Bronchial epithelial cell (primary cell): ENCODE data around the gene SF3A2. TPM values are rescaled to one million over a fixed set of nuclear protein-coding genes. Genes with fewer than 3 reads are reported as not detected.
A peak's percentile ranks its signal among the peaks of the same experiment; 100 is the strongest.

Experiments used
- DNase-seq: peaks from one replicate; pipeline ENCODE4 v3.0.0-alpha.2; 2010; ENCODE audit warnings: low read depth
- FAIRE-seq: peaks from 2 replicates; lab custom pipeline; 2011; peaks lifted over from hg19 to GRCh38; lab: Jason Lieb, UNC
- H3K27me3 ChIP-seq: 2 replicates; pipeline ENCODE4 v1.5.1; 2011; ENCODE audit warnings: low read length; ENCODE audit not compliant: control insufficient read depth, insufficient read depth
- H3K36me3 ChIP-seq: 2 replicates; pipeline ENCODE4 v1.5.1; 2011; ENCODE audit warnings: low read length; ENCODE audit not compliant: control insufficient read depth, insufficient read depth
- H3K4me3 ChIP-seq: 2 replicates; pipeline ENCODE4 v1.5.1; 2011; ENCODE audit warnings: mild to moderate bottlenecking, low read depth, low read length, control low read depth
- CTCF ChIP-seq: IDR thresholded peaks from 2 replicates; pipeline ENCODE4 v1.5.1; 2011; ENCODE audit warnings: mild to moderate bottlenecking, moderate library complexity, low read length, control low read depth, inconsistent platforms; ENCODE audit not compliant: insufficient read depth, severe bottlenecking
- total RNA-seq: library from RNA; depleted of rRNA; stranded (reverse); fragments of >200 nt; gene quantifications from 2 replicates; pipeline ENCODE4 v1.2.1, GENCODE V29; 2014

The SF3A2 gene
- total RNA-seq, 1 donor from 2014 or later = 24.2 TPM

- Histone ChIP-seq H3K27me3 (peaks cover 17% of the 10 kb centered on the region), H3K4me3 (no peak overlapping the region), H3K36me3 (no peaks in the 10 kb centered on the region)
- TF ChIP-seq CTCF = no peak
- FAIRE-seq (no peak), DNase-seq (no peak)
Measured at GRCh38 chr19:2283835-2284507, 47.3 kb downstream of the SF3A2 start.

GRCh38 chr19:2286402-2287140, 49.9 kb downstream of the SF3A2 start:
- TF ChIP-seq CTCF = no peak
- DNase-seq (no peak), FAIRE-seq (no peak)
- H3K36me3 ChIP-seq = no peaks in the 10 kb centered on the region
- H3K27me3 ChIP-seq = peaks cover 38% of the 10 kb centered on the region
- no peak overlapping the region for H3K4me3 ChIP-seq

- FAIRE-seq = no peak
- no peak for TF ChIP-seq CTCF
- Histone ChIP-seq H3K36me3 (no peaks in the 10 kb centered on the region), H3K27me3 (peaks cover 41% of the 10 kb centered on the region), H3K4me3 (no peak overlapping the region)
- DNase-seq = no peak
Measured at GRCh38 chr19:2287585-2288337, 51.1 kb downstream of the SF3A2 start.

- Histone ChIP-seq H3K4me3 (no peak overlapping the region), H3K36me3 (no peaks in the 10 kb centered on the region), H3K27me3 (peaks cover 40% of the 10 kb centered on the region)
- FAIRE-seq (no peak), DNase-seq (no peak)
- no peak for TF ChIP-seq CTCF
Measured at GRCh38 chr19:2288338-2288817, 51.8 kb downstream of the SF3A2 start.

GRCh38 chr19:2288818-2289713, 52.4 kb downstream of the SF3A2 start:
- no peak for TF ChIP-seq CTCF
- Histone ChIP-seq H3K4me3 (no peak overlapping the region), H3K36me3 (no peaks in the 10 kb centered on the region), H3K27me3 (peaks cover 43% of the 10 kb centered on the region)
- DNase-seq (no peak), FAIRE-seq (peak; percentile 55)
